Panc1 (cell line): ENCODE measurements around the gene RACK1. TPM values are rescaled to one million over a fixed set of nuclear protein-coding genes. Genes with fewer than 3 reads are reported as not detected.

ENCODE experiments used
- ATAC-seq: fragments of 200-7000 bp; cut with Tn5 transposase; 2 replicates; pipeline ENCODE4 v1.9.1; 2020; ENCODE audit warnings: mild to moderate bottlenecking, moderate library complexity
- BruUV-seq: library from RNA; stranded (reverse); fragments of 400-500 nt; replicated peaks from 2 replicates; lab custom pipeline; 2021; lab: Mats Ljungman, UMichigan
- CTCF ChIA-PET: fragments of 300-600 bp; sonication (Branson Sonifier 250); formaldehyde crosslinking; loops from one replicate; lab custom pipeline; 2022; ENCODE audit warnings: antibody characterized with exemption; lab: Charles Lee
- POLR2A ChIA-PET: fragments of 300-600 bp; sonication (Branson Sonifier 250); formaldehyde crosslinking; loops from one replicate; lab custom pipeline; 2022; ENCODE audit warnings: antibody characterized with exemption; lab: Charles Lee
- DNase-seq: peaks from one replicate; pipeline ENCODE4 v3.0.0-alpha.2; 2010; ENCODE audit warnings: low read depth, low spot score
- H3K27ac ChIP-seq: 2 replicates; pipeline ENCODE4 v1.5.1; 2011; ENCODE audit warnings: mild to moderate bottlenecking, low read length, inconsistent platforms
- H3K27me3 ChIP-seq: fragments of 200-500 bp; sonication (Bioruptor generic); 2 replicates; pipeline ENCODE4 v1.6.0; 2014; ENCODE audit warnings: low read length, inconsistent platforms; ENCODE audit not compliant: control insufficient read depth, insufficient read depth
- H3K36me3 ChIP-seq: fragments of 200-500 bp; sonication (Bioruptor generic); 2 replicates; pipeline ENCODE4 v1.5.1; 2014; ENCODE audit warnings: inconsistent platforms, mild to moderate bottlenecking, low read length, moderate library complexity; ENCODE audit not compliant: control insufficient read depth, insufficient read depth
- H3K4me1 ChIP-seq: 2 replicates; pipeline ENCODE4 v1.5.1; 2011; ENCODE audit warnings: inconsistent platforms, mild to moderate bottlenecking, low read length, moderate library complexity; ENCODE audit not compliant: control insufficient read depth, insufficient read depth
- H3K4me3 ChIP-seq, 2 experiments: 2 replicates each; pipeline ENCODE4 v1.5.1; 2011 to 2012; ENCODE audit warnings: low read depth in 2 of 2, low read length in 2 of 2, mild to moderate bottlenecking in 2 of 2, inconsistent platforms in 1 of 2, moderate library complexity in 1 of 2
- H3K9me3 ChIP-seq: fragments of 200-500 bp; sonication (Bioruptor generic); 2 replicates; pipeline ENCODE4 v1.5.1; 2014; ENCODE audit warnings: low read depth, mild to moderate bottlenecking, inconsistent platforms, low read length, moderate library complexity; ENCODE audit not compliant: control insufficient read depth, insufficient read depth
- CTCF ChIP-seq: fragments of 450-650 bp; IDR thresholded peaks from 2 replicates; pipeline ENCODE4 v1.5.1; 2017; ENCODE audit warnings: mild to moderate bottlenecking
- POLR2AphosphoS5 ChIP-seq: IDR thresholded peaks from 2 replicates; pipeline ENCODE4 v1.6.1; 2012; ENCODE audit warnings: mild to moderate bottlenecking, low read depth, low read length, moderate library complexity
- REST ChIP-seq, 2 experiments: IDR thresholded peaks; 2 replicates each; pipeline ENCODE4 v1.6.1; 2011 to 2012; ENCODE audit warnings: low read depth in 2 of 2, control low read depth in 1 of 2, low read length in 1 of 2, mild to moderate bottlenecking in 1 of 2, moderate library complexity in 1 of 2; ENCODE audit not compliant: insufficient read depth in 1 of 2
- SIN3A ChIP-seq: IDR thresholded peaks from 2 replicates; pipeline ENCODE4 v1.6.1; 2012; ENCODE audit warnings: low read depth, mild to moderate bottlenecking, low read length, moderate library complexity, borderline replicate concordance; ENCODE audit not compliant: insufficient read depth
- TCF7L2 ChIP-seq: IDR thresholded peaks from 2 replicates; pipeline ENCODE4 v1.6.1; 2011; ENCODE audit warnings: mild to moderate bottlenecking, low read depth, low read length, inconsistent platforms
- in situ Hi-C: cut with HindIII; loops from 2 replicates; pipeline ENCODE4 v1.10.0; 2016; ENCODE audit warnings: low sequenced_read_pairs, low pct_unique_long_range_greater_than_20kb
- intact Hi-C: fragments of 100-400 bp; cut with micrococcal nuclease; formaldehyde crosslinking; loops from one replicate; pipeline ENCODE4 v1.10.0; 2022; ENCODE audit not compliant: unreplicated experiment
- total RNA-seq: library from RNA; stranded (reverse); gene quantifications from one replicate; pipeline ENCODE4 v1.2.1, GENCODE V29; 2021; ENCODE audit not compliant: unreplicated experiment

The RACK1 gene
- total RNA-seq, 1 experiment from 2014 or later, result 1,623 TPM

GRCh38 chr5:181199881-181200638 lies 43.6 kb downstream of the RACK1 start:
- BruUV-seq, result no TSS peak
- Histone ChIP-seq H3K9me3 (no peaks in the 10 kb centered on the region), H3K36me3 (no peaks in the 10 kb centered on the region), H3K27me3 (no peaks in the 10 kb centered on the region), H3K27ac (no peak overlapping the region), H3K4me3 (no peak overlapping the region), H3K4me1 (peaks cover 15% of the 10 kb centered on the region; the same call in 1 of the 2 replicates)
- intact Hi-C loops, result no loop called here
- CTCF ChIA-PET, result no interaction called here
- DNase-seq (no peak), ATAC-seq (no peak)
- in situ Hi-C loops, result no loop called here
- TF ChIP-seq POLR2AphosphoS5 (no peak), REST (IDR thresholded peaks at IDR 0.05; ENCODE audit: insufficient read depth in 1 of 2, low read depth in 2 of 2, low read length in 1 of 2) (no peak), SIN3A (no peak), CTCF (no peak), TCF7L2 (no peak)
- POLR2A ChIA-PET, result no interaction called here

- ChIA-PET POLR2A (interaction anchor here (0.9 kb wide), 1 partner anchor 29 kb away, joined by 5 read pairs; no protein-coding TSS in a partner anchor), CTCF (interaction anchor here (0.5 kb wide), 1 partner anchor 27 kb away, joined by 4 read pairs; no protein-coding TSS in a partner anchor)
- no peak for ATAC-seq
Measured at GRCh38 chr5:181198905-181199519, 44.7 kb downstream of the RACK1 start.

More at GRCh38 chr5:181198905-181199519, 44.7 kb downstream of the RACK1 start:
- DNase-seq, result no peak
- in situ Hi-C loops, result no loop called here
- no peak overlapping the region for H3K27ac ChIP-seq
- no peaks in the 10 kb centered on the region for H3K27me3 ChIP-seq
- H3K9me3 ChIP-seq, result no peaks in the 10 kb centered on the region
- no peak for TF ChIP-seq SIN3A
- no peak overlapping the region for H3K4me3 ChIP-seq
- H3K36me3 ChIP-seq, result no peaks in the 10 kb centered on the region
- intact Hi-C loops, result no loop called here
- BruUV-seq, result no TSS peak
- H3K4me1 ChIP-seq, result peaks cover 15% of the 10 kb centered on the region; the same call in 1 of the 2 replicates
